Measurements from ENCODE around the gene P2RY6. TPM values are rescaled to one million over a fixed set of nuclear protein-coding genes. Genes with fewer than 3 reads are reported as not detected.
"Not testable (repeated sequence)": the region's sequence is repeated elsewhere in the genome, so short reads cannot be mapped to it uniquely, and the experiment has no call there.

P2RY6 gene
- total RNA-seq, result not detected

GRCh38 chr11:73271936-73272679, at the start of gene P2RY6:
P2RY6 (plus strand) TSS chr11:73272338; CDS start chr11:73296519, 24,181 bp downstream.
- Mint-ChIP-seq H3K27ac (no peak within 1 kb of the TSS), H3K36me3 (ENCODE audit: insufficient read depth in 2 of 2) (no peaks in the 10 kb centered on the region), H3K4me3 (no peak within 1 kb of the TSS), H3K9me3 (no peaks in the 10 kb centered on the region), H3K27me3 (ENCODE audit: low read depth) (no peaks in the 10 kb centered on the region), H3K4me1 (ENCODE audit: low read depth) (no peaks in the 10 kb centered on the region)
- ATAC-seq (replicated peaks in 1 of 2), result no peak
- DNase-seq, result no peak

GRCh38 chr11:73223998-73224730, 48.0 kb upstream of the P2RY6 start:
- no peak for DNase-seq
- Mint-ChIP-seq H3K27ac (no peak overlapping the region), H3K4me3 (no peak overlapping the region), H3K27me3 (ENCODE audit: low read depth) (peaks cover 22% of the 10 kb centered on the region), H3K36me3 (ENCODE audit: insufficient read depth in 2 of 2) (no peaks in the 10 kb centered on the region), H3K9me3 (no peaks in the 10 kb centered on the region), H3K4me1 (ENCODE audit: low read depth) (no peaks in the 10 kb centered on the region)
- no peak for ATAC-seq (replicated peaks in 1 of 2)

- no peak for DNase-seq
- H3K27ac Mint-ChIP-seq, result no peak overlapping the region
- no peaks in the 10 kb centered on the region for H3K9me3 Mint-ChIP-seq
- H3K36me3 Mint-ChIP-seq (ENCODE audit: insufficient read depth in 2 of 2), result no peaks in the 10 kb centered on the region
- H3K27me3 Mint-ChIP-seq (ENCODE audit: low read depth), result peaks cover 13% of the 10 kb centered on the region
- H3K4me1 Mint-ChIP-seq (ENCODE audit: low read depth), result no peaks in the 10 kb centered on the region
- no peak for ATAC-seq (replicated peaks in 1 of 2)
- no peak overlapping the region for H3K4me3 Mint-ChIP-seq
These were observed 47.0 kb upstream of the P2RY6 start for GRCh38 chr11:73225001-73225686.

- no peaks in the 10 kb centered on the region for H3K4me1 Mint-ChIP-seq (ENCODE audit: low read depth)
- no peak overlapping the region for H3K4me3 Mint-ChIP-seq
- DNase-seq (no peak), ATAC-seq (replicated peaks in 1 of 2) (no peak)
- no peak overlapping the region for H3K27ac Mint-ChIP-seq
- no peaks in the 10 kb centered on the region for H3K36me3 Mint-ChIP-seq (ENCODE audit: insufficient read depth in 2 of 2)
- peaks cover 13% of the 10 kb centered on the region for H3K27me3 Mint-ChIP-seq (ENCODE audit: low read depth)
- H3K9me3 Mint-ChIP-seq, result no peaks in the 10 kb centered on the region
These were observed 46.3 kb upstream of the P2RY6 start for GRCh38 chr11:73225851-73226250.

GRCh38 chr11:73226297-73227006, 45.7 kb upstream of the P2RY6 start:
- no peaks in the 10 kb centered on the region for H3K36me3 Mint-ChIP-seq (ENCODE audit: insufficient read depth in 2 of 2)
- H3K27me3 Mint-ChIP-seq (ENCODE audit: low read depth), result peaks cover 13% of the 10 kb centered on the region
- ATAC-seq (replicated peaks in 1 of 2) (no peak), DNase-seq (no peak)
- no peak overlapping the region for H3K4me3 Mint-ChIP-seq
- H3K27ac Mint-ChIP-seq, result no peak overlapping the region
- H3K4me1 Mint-ChIP-seq (ENCODE audit: low read depth), result no peaks in the 10 kb centered on the region
- H3K9me3 Mint-ChIP-seq, result no peaks in the 10 kb centered on the region

GRCh38 chr11:73227571-73228211, 44.4 kb upstream of the P2RY6 start:
- Mint-ChIP-seq H3K27ac (no peak overlapping the region), H3K27me3 (ENCODE audit: low read depth) (peaks cover 13% of the 10 kb centered on the region), H3K36me3 (ENCODE audit: insufficient read depth in 2 of 2) (no peaks in the 10 kb centered on the region), H3K9me3 (no peaks in the 10 kb centered on the region), H3K4me3 (no peak overlapping the region), H3K4me1 (ENCODE audit: low read depth) (no peaks in the 10 kb centered on the region)
- no peak for ATAC-seq (replicated peaks in 1 of 2)
- DNase-seq, result no peak

GRCh38 chr11:73228268-73229134, 43.6 kb upstream of the P2RY6 start:
- Mint-ChIP-seq H3K9me3 (no peaks in the 10 kb centered on the region), H3K4me1 (ENCODE audit: low read depth) (no peaks in the 10 kb centered on the region), H3K4me3 (no peak overlapping the region), H3K27me3 (ENCODE audit: low read depth) (peaks cover 13% of the 10 kb centered on the region), H3K36me3 (ENCODE audit: insufficient read depth in 2 of 2) (no peaks in the 10 kb centered on the region), H3K27ac (no peak overlapping the region)
- no peak for DNase-seq
- no peak for ATAC-seq (replicated peaks in 1 of 2)

GRCh38 chr11:73229321-73229895, 42.7 kb upstream of the P2RY6 start:
- no peak overlapping the region for H3K4me3 Mint-ChIP-seq
- H3K36me3 Mint-ChIP-seq (ENCODE audit: insufficient read depth in 2 of 2), result no peaks in the 10 kb centered on the region
- H3K27me3 Mint-ChIP-seq (ENCODE audit: low read depth), result peaks cover 10% of the 10 kb centered on the region
- DNase-seq (no peak), ATAC-seq (replicated peaks in 1 of 2) (no peak)
- no peak overlapping the region for H3K27ac Mint-ChIP-seq
- H3K9me3 Mint-ChIP-seq, result no peaks in the 10 kb centered on the region
- H3K4me1 Mint-ChIP-seq (ENCODE audit: low read depth), result no peaks in the 10 kb centered on the region

GRCh38 chr11:73229896-73230875, 42.0 kb upstream of the P2RY6 start:
- Mint-ChIP-seq H3K27ac (no peak overlapping the region), H3K36me3 (ENCODE audit: insufficient read depth in 2 of 2) (no peaks in the 10 kb centered on the region), H3K4me1 (ENCODE audit: low read depth) (no peaks in the 10 kb centered on the region), H3K27me3 (ENCODE audit: low read depth) (peaks cover 4% of the 10 kb centered on the region), H3K9me3 (no peaks in the 10 kb centered on the region), H3K4me3 (no peak overlapping the region)
- ATAC-seq (replicated peaks in 1 of 2) (no peak), DNase-seq (no peak)

GRCh38 chr11:73230931-73231330, 41.2 kb upstream of the P2RY6 start:
- Mint-ChIP-seq H3K9me3 (no peaks in the 10 kb centered on the region), H3K4me1 (ENCODE audit: low read depth) (no peaks in the 10 kb centered on the region), H3K36me3 (ENCODE audit: insufficient read depth in 2 of 2) (no peaks in the 10 kb centered on the region), H3K27ac (no peak overlapping the region), H3K27me3 (ENCODE audit: low read depth) (peaks cover 4% of the 10 kb centered on the region), H3K4me3 (no peak overlapping the region)
- ATAC-seq (replicated peaks in 1 of 2) (no peak), DNase-seq (no peak)

- ATAC-seq (replicated peaks in 1 of 2); H3K9me3 Mint-ChIP-seq; DNase-seq; H3K27me3 Mint-ChIP-seq (ENCODE audit: low read depth); H3K36me3 Mint-ChIP-seq (ENCODE audit: insufficient read depth in 2 of 2); H3K27ac Mint-ChIP-seq; H3K4me3 Mint-ChIP-seq; H3K4me1 Mint-ChIP-seq (ENCODE audit: low read depth): not testable (repeated sequence)
These were observed 39.7 kb upstream of the P2RY6 start for GRCh38 chr11:73232487-73232886.
